K562 (cell line): Measurements from ENCODE around the gene ATL1. TPM values are rescaled to one million over a fixed set of nuclear protein-coding genes. Genes with fewer than 3 reads are reported as not detected.

Source experiments
- ATAC-seq: fragments of 200-7000 bp; cut with Tn5 transposase; 3 replicates; pipeline ENCODE4 v1.9.1; 2020; ENCODE audit warnings: moderate library complexity
- BruUV-seq: library from RNA; stranded (reverse); fragments of 400-500 nt; replicated peaks from 2 replicates; lab custom pipeline; 2021; lab: Mats Ljungman, UMichigan
- CTCF ChIA-PET: fragments of 300-600 bp; formaldehyde crosslinking; extraction: SDS; loops from one replicate; lab custom pipeline; 2021; ENCODE audit warnings: low intra/inter-chr PET ratio; lab: Yijun Ruan, JAX
- POLR2A ChIA-PET: fragments of 300-600, 350-650 bp; sonication (Branson Sonifier 250); formaldehyde crosslinking; extraction: SDS; loops from one replicate; lab custom pipeline; 2021; ENCODE audit warnings: antibody characterized with exemption, inconsistent platforms; lab: Yijun Ruan, JAX
- DNase-seq, 4 experiments: peaks; one replicate each; pipeline versions ENCODE4 v3.0.0 to v3.0.0-alpha.2; 2011 to 2018; ENCODE audit warnings: low spot score in 3 of 4, mixed read lengths in 3 of 4; ENCODE audit errors: extremely low read depth in 1 of 4
- FAIRE-seq: peaks from 2 replicates; lab custom pipeline; 2011; peaks lifted over from hg19 to GRCh38; lab: Jason Lieb, UNC
- H2AFZ ChIP-seq: 2 replicates; pipeline ENCODE4 v1.6.0; 2011; ENCODE audit warnings: low read depth, low read length, control low read depth, inconsistent platforms
- H3K27ac ChIP-seq: fragments of 200-600 bp; 3 replicates; pipeline ENCODE4 v1.8.0; 2011; ENCODE audit warnings: low read depth, mild to moderate bottlenecking, control low read depth, inconsistent platforms, low read length, moderate library complexity, mixed read lengths; ENCODE audit errors: extremely low read depth
- H3K27me3 ChIP-seq, 2 experiments: fragments of 300-600 bp in 1 of 2; 2 replicates in 1 of 2; 3 replicates in 1 of 2; pipeline versions ENCODE4 v1.6.0 to v1.8.0; 2011; ENCODE audit warnings: inconsistent platforms in 2 of 2, low read length in 2 of 2, mild to moderate bottlenecking in 1 of 2, mixed read lengths in 1 of 2, moderate library complexity in 1 of 2; ENCODE audit not compliant: control insufficient read depth in 2 of 2, insufficient read depth in 2 of 2
- H3K36me3 ChIP-seq: fragments of 300-600 bp; 3 replicates; pipeline ENCODE4 v1.8.0; 2011; ENCODE audit warnings: mild to moderate bottlenecking, low read length, inconsistent platforms; ENCODE audit not compliant: control insufficient read depth, insufficient read depth
- H3K4me1 ChIP-seq, 2 experiments: fragments of 200-600 bp in 1 of 2; replicated peaks in 1 of 2; 2 replicates in 1 of 2; 3 replicates in 1 of 2; pipeline versions ENCODE4 v1.5.1 to v1.8.0; 2011; ENCODE audit warnings: inconsistent platforms in 2 of 2, low read length in 2 of 2, mild to moderate bottlenecking in 1 of 2, mixed read lengths in 1 of 2, moderate library complexity in 1 of 2; ENCODE audit not compliant: control insufficient read depth in 2 of 2, insufficient read depth in 2 of 2
- H3K4me2 ChIP-seq: 2 replicates; pipeline ENCODE4 v1.6.1; 2011; ENCODE audit warnings: low read length, control low read depth, inconsistent platforms, mixed read lengths; ENCODE audit not compliant: insufficient read depth
- H3K4me3 ChIP-seq: fragments of 200-600 bp; sonication (generic), shearing (Covaris generic); 2 replicates; pipeline ENCODE4 v1.5.1; 2016; ENCODE audit warnings: control low read depth, inconsistent platforms
- H3K79me2 ChIP-seq: fragments of 200-600 bp; 3 replicates; pipeline ENCODE4 v1.8.0; 2011; ENCODE audit warnings: low read length, inconsistent platforms; ENCODE audit not compliant: control insufficient read depth, insufficient read depth
- H3K9ac ChIP-seq, 2 experiments: 2 replicates each; pipeline versions ENCODE4 v1.6.0 to v1.6.1; 2011; ENCODE audit warnings: low read depth in 2 of 2, low read length in 2 of 2, control low read depth in 1 of 2, inconsistent platforms in 1 of 2, mild to moderate bottlenecking in 1 of 2, mixed read lengths in 1 of 2; ENCODE audit not compliant: insufficient read depth in 1 of 2
- H3K9me1 ChIP-seq: one replicate; pipeline ENCODE4 v1.6.0; 2011; ENCODE audit warnings: inconsistent platforms, mild to moderate bottlenecking, low read length, moderate library complexity; ENCODE audit not compliant: control insufficient read depth, insufficient read depth
- H3K9me3 ChIP-seq: replicated peaks from 2 replicates; pipeline ENCODE4 v1.5.1; 2011; ENCODE audit warnings: low read depth, low read length, inconsistent platforms; ENCODE audit not compliant: control insufficient read depth, insufficient read depth
- H4K20me1 ChIP-seq: replicated peaks from 2 replicates; pipeline ENCODE4 v1.6.1; 2011; ENCODE audit warnings: low read length, inconsistent platforms, mixed read lengths; ENCODE audit not compliant: control insufficient read depth, insufficient read depth
- CBX2 ChIP-seq: fragments of 200-600 bp; sonication (generic); IDR thresholded peaks from one replicate; pipeline ENCODE4 v1.6.1; 2012; ENCODE audit warnings: mild to moderate bottlenecking, low read length, inconsistent platforms; ENCODE audit not compliant: insufficient read depth, poor library complexity, severe bottlenecking
- CEBPB ChIP-seq: fragments of 450-650 bp; IDR thresholded peaks from 2 replicates; pipeline ENCODE4 v1.6.1; 2016; ENCODE audit warnings: missing genetic modification characterization, missing compliant biosample characterization
- CEBPG ChIP-seq, 3 experiments: fragments of 200-800 bp in 1 of 3; sonication (Bioruptor generic) in 1 of 3; sonication (generic) in 1 of 3; formaldehyde crosslinking in 1 of 3; IDR thresholded peaks in 2 of 3; conservative IDR thresholded peaks in 1 of 3; 2 replicates each; pipeline versions ENCODE4 v1.6.1 to v1.8.0; 2016 to 2022; ENCODE audit warnings: missing compliant biosample characterization in 2 of 3, missing genetic modification characterization in 2 of 3, mild to moderate bottlenecking in 1 of 3, missing genetic modification reagents in 1 of 3
- RBM14 ChIP-seq: fragments of 200-400 bp; formaldehyde crosslinking; IDR thresholded peaks from 2 replicates; pipeline ENCODE4 v1.6.1; 2018; ENCODE audit warnings: low read depth, mild to moderate bottlenecking, low read length, moderate library complexity, borderline replicate concordance; ENCODE audit not compliant: insufficient read depth
- ZNF165 ChIP-seq: fragments of 250-450 bp; sonication (Bioruptor Pico); IDR thresholded peaks from 2 replicates; pipeline ENCODE4 v1.4.0; 2020; ENCODE audit warnings: borderline replicate concordance
- WGBS: fragments of 100-300 bp; shearing (Covaris generic); methylation state at CpG from one replicate; pipeline ENCODE4 v1.1.6; 2016; ENCODE audit warnings: low coverage, mixed read lengths; ENCODE audit not compliant: insufficient coverage; ENCODE audit errors: missing lambda C conversion rate; 5-methylcytosine and 5-hydroxymethylcytosine counted together
- in situ Hi-C: fragments of 300-500 bp; cut with MboI; formaldehyde crosslinking; loops from 4 replicates; pipeline ENCODE4 v1.15.0; 2018; ENCODE audit warnings: inconsistent platforms, mixed read lengths
- intact Hi-C: fragments of 100-400 bp; cut with micrococcal nuclease; formaldehyde crosslinking; loops from 2 replicates; pipeline ENCODE4 v1.14.2; 2022
- polyA plus RNA-seq, 8 experiments: library from polyadenylated mRNA; depleted of rRNA in 4 of 8; stranded (reverse) in 5 of 8; unstranded in 3 of 8; fragments of >200 nt; fragmentation: Nextera tagmentation in 2 of 8; fragmentation: Illumina TruSeq in 1 of 8; extraction: Ambion mirVana in 2 of 8; extraction: Trizol in 1 of 8; gene quantifications; 2 replicates each; pipeline versions ENCODE4 v1.2.1 to v1.2.3, GENCODE V29; 2011 to 2014; ENCODE audit warnings: inconsistent platforms in 1 of 8, missing spikeins in 1 of 8
- total RNA-seq, 7 experiments: library from RNA; depleted of rRNA in 6 of 7; stranded (reverse); fragments of >200 nt in 6 of 7; fragmentation: Illumina TruSeq in 2 of 7; extraction: Trizol in 2 of 7; gene quantifications; 2 replicates each; pipeline versions ENCODE4 v1.2.1 to v1.2.3, GENCODE V29; 2011 to 2021; ENCODE audit warnings: low replicate concordance in 1 of 7

Gene ATL1
- total and polyA plus RNA-seq, 9 of the 15 experiments (the other 6 are each of a cell fraction or from before 2014, with no cell fraction given): 0.04 to 0.16 (median 0.07) TPM; not detected in 4

- TF ChIP-seq ZNF165 (CRISPR knock-in tag) (no peak), CBX2 (no peak)
Measured at GRCh38 chr14:50578433-50578832, 18.5 kb downstream of the ATL1 start (continued).

GRCh38 chr14:50590464-50590863 lies 30.5 kb downstream of the ATL1 start:
- 5% methylated on average over 2 of the region's 2 CpGs for WGBS
- no peaks in the 10 kb centered on the region for H4K20me1 ChIP-seq
- no peak overlapping the region for H3K4me3 ChIP-seq
- DNase-seq (no peak), ATAC-seq (no peak), FAIRE-seq (no peak)
- H3K27ac ChIP-seq: no peak overlapping the region
- H3K9me3 ChIP-seq: no peaks in the 10 kb centered on the region
- POLR2A ChIA-PET: interaction anchor here (0.6 kb wide), 1 partner anchor 45 kb away, joined by 4 read pairs; no protein-coding TSS in a partner anchor
- TF ChIP-seq RBM14 (no peak), CEBPG (CRISPR knock-in tag; IDR thresholded peaks at IDR 0.05) (no peak), CEBPG (tag; conservative IDR thresholded peaks at IDR 0.05 in 1 of 2, IDR thresholded peaks at IDR 0.05 in 1 of 2) (peak; percentile 51 to 69; a peak in 3 of 4 replicates), CEBPB (peak; percentile 36)
- no TSS peak for BruUV-seq
- H3K9me1 ChIP-seq: no peaks in the 10 kb centered on the region
- CTCF ChIA-PET: no interaction called here
- H3K79me2 ChIP-seq: no peaks in the 10 kb centered on the region
- H3K36me3 ChIP-seq: no peaks in the 10 kb centered on the region
- H3K9ac ChIP-seq: no peak overlapping the region
- no peak overlapping the region for H2AFZ ChIP-seq
- intact Hi-C loops (no loop called here), in situ Hi-C loops (no loop called here)
- no peaks in the 10 kb centered on the region for H3K27me3 ChIP-seq
- no peak overlapping the region for H3K4me2 ChIP-seq
- H3K4me1 ChIP-seq: no peaks in the 10 kb centered on the region; a peak in 1 of 5 replicates
